Kidney epithelial cell (primary cell): Measurements from ENCODE around the gene SIVA1. TPM values are rescaled to one million over a fixed set of nuclear protein-coding genes. Genes with fewer than 3 reads are reported as not detected.
"Not testable (repeated sequence)": the region's sequence is repeated elsewhere in the genome, so short reads cannot be mapped to it uniquely, and the experiment has no call there.

ENCODE experiments used
- DNase-seq: peaks from one replicate; pipeline ENCODE4 v3.0.0-alpha.2; 2010; ENCODE audit warnings: low read depth
- H3K27me3 ChIP-seq: 2 replicates; pipeline ENCODE4 v1.6.0; 2011; ENCODE audit warnings: low read length; ENCODE audit not compliant: control insufficient read depth, insufficient read depth
- H3K36me3 ChIP-seq: 2 replicates; pipeline ENCODE4 v1.5.1; 2011; ENCODE audit warnings: low read length; ENCODE audit not compliant: control insufficient read depth, insufficient read depth
- H3K4me3 ChIP-seq: 2 replicates; pipeline ENCODE4 v1.5.1; 2011; ENCODE audit warnings: low read depth, mild to moderate bottlenecking, control low read depth, low read length
- CTCF ChIP-seq: IDR thresholded peaks from 2 replicates; pipeline ENCODE4 v1.5.1; 2011; ENCODE audit warnings: mild to moderate bottlenecking, moderate library complexity, low read length, control low read depth, inconsistent platforms; ENCODE audit not compliant: insufficient read depth, poor library complexity, severe bottlenecking
- total RNA-seq: library from RNA; depleted of rRNA; stranded (reverse); fragments of >200 nt; gene quantifications from 2 replicates; pipeline ENCODE4 v1.2.3, GENCODE V29; 2015

The SIVA1 gene
- total RNA-seq, 1 donor from 2014 or later: 222 TPM

GRCh38 chr14:104746934-104747481 lies 5.9 kb upstream of the SIVA1 start:
- no peak overlapping the region for H3K4me3 ChIP-seq
- no peaks in the 10 kb centered on the region for H3K36me3 ChIP-seq
- TF ChIP-seq CTCF: no peak
- no peak for DNase-seq
- H3K27me3 ChIP-seq: no peaks in the 10 kb centered on the region

- no peak for DNase-seq
- Histone ChIP-seq H3K4me3 (no peak overlapping the region), H3K27me3 (no peaks in the 10 kb centered on the region), H3K36me3 (no peaks in the 10 kb centered on the region)
- TF ChIP-seq CTCF: no peak
These were observed 5.1 kb upstream of the SIVA1 start for GRCh38 chr14:104747876-104748275.

- TF ChIP-seq CTCF: no peak
- Histone ChIP-seq H3K27me3 (no peaks in the 10 kb centered on the region), H3K36me3 (no peaks in the 10 kb centered on the region), H3K4me3 (no peak overlapping the region)
- peak; percentile 34 for DNase-seq
These were observed 3.8 kb upstream of the SIVA1 start for GRCh38 chr14:104749111-104749649.

GRCh38 chr14:104750056-104750752 lies 2.7 kb upstream of the SIVA1 start:
- DNase-seq: no peak
- Histone ChIP-seq H3K4me3 (no peak overlapping the region), H3K36me3 (no peaks in the 10 kb centered on the region), H3K27me3 (no peaks in the 10 kb centered on the region)
- TF ChIP-seq CTCF: no peak

- not testable (repeated sequence) for H3K4me3 ChIP-seq, H3K27me3 ChIP-seq, H3K36me3 ChIP-seq, DNase-seq
These were observed 2.2 kb upstream of the SIVA1 start for GRCh38 chr14:104750753-104751057.

GRCh38 chr14:104751539-104752422 lies 1.2 kb upstream of the SIVA1 start:
- no peak for DNase-seq
- TF ChIP-seq CTCF: no peak
- H3K27me3 ChIP-seq: no peaks in the 10 kb centered on the region
- peak overlapping the region; percentile 88 for H3K4me3 ChIP-seq
- H3K36me3 ChIP-seq: no peaks in the 10 kb centered on the region
